Activated T-cell treated with anti-CD3 and anti-CD28 coated beads, Interleukin-2, amount 50 U/mL, for 4 hours (primary cell): Measurements from ENCODE around the gene TP73. TPM values are rescaled to one million over a fixed set of nuclear protein-coding genes. Genes with fewer than 3 reads are reported as not detected.

Experiments
- ATAC-seq, 2 donors: fragments of 200-7000 bp; cut with Tn5 transposase; one replicate each; pipeline ENCODE4 v1.10.0; 2021
- DNase-seq: peaks from one replicate; pipeline ENCODE4 v3.0.0-alpha.2; 2020
- H3K27me3 Mint-ChIP-seq: one replicate; pipeline ENCODE4 v1.8.0; 2021; ENCODE audit warnings: low read depth, mixed read lengths
- H3K36me3 Mint-ChIP-seq: one replicate; pipeline ENCODE4 v1.8.0; 2022; ENCODE audit warnings: mixed read lengths; ENCODE audit not compliant: insufficient read depth
- H3K4me1 Mint-ChIP-seq: one replicate; pipeline ENCODE4 v1.8.0; 2021; ENCODE audit warnings: low read depth, mixed read lengths
- H3K4me3 Mint-ChIP-seq: one replicate; pipeline ENCODE4 v1.8.0; 2021; ENCODE audit warnings: mild to moderate bottlenecking, moderate library complexity, mixed read lengths
- H3K9me3 Mint-ChIP-seq: one replicate; pipeline ENCODE4 v1.8.0; 2021; ENCODE audit warnings: mixed read lengths
- total RNA-seq, 3 donors: library from RNA; stranded (reverse); gene quantifications; one replicate each; pipeline ENCODE4 v1.2.1, GENCODE V29; 2021

TP73 gene
- total RNA-seq, 3 donors from 2014 or later, result 0.05 to 0.16 (median 0.08) TPM

DNA sequence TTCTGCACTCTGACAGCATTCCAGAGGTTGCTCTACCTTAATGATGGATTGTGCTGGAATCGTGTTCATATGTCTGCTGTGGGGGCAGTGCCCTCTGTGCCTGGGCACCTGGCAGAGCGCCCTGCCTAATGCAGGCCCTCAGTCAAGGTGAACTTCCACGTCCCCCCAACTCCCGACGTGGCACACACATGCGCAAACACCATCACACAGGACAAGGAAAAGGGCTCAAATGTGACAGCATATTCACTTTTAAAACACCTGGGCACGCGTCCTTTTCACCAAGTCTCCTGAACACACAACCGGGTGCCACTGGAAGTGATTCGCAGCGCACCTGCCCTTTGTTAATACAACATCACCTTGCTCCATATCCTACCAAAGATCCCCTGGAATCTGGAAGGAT lies 15.8 kb upstream of the TP73 start:
- ATAC-seq (no peak), DNase-seq (no peak)
- Mint-ChIP-seq H3K27me3 (no peaks in the 10 kb centered on the region), H3K4me3 (no peak overlapping the region), H3K4me1 (no peaks in the 10 kb centered on the region), H3K36me3 (peaks cover 25% of the 10 kb centered on the region), H3K9me3 (no peaks in the 10 kb centered on the region)

DNA sequence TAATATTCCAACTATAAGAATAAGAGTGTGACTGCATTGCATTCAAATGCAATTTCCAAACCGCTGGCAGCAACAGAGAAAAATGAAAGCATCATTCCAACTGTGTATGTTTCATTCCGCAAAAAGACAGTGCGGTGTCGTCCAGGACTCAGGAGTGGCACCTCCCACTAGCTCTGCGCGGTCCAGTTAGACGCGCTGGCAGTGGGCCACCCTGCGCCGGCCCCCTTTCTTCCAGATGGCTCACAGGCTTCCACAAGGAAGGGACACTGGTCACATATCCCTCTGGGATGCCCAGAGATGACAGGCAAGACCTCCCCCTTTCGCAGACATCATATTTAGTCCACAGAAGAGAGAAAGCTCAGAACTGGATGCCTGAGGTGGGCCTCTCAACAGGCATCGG lies 14.3 kb upstream of the TP73 start:
- no peak for ATAC-seq
- Mint-ChIP-seq H3K27me3 (no peaks in the 10 kb centered on the region), H3K36me3 (peaks cover 38% of the 10 kb centered on the region), H3K4me3 (no peak overlapping the region), H3K9me3 (no peaks in the 10 kb centered on the region), H3K4me1 (no peaks in the 10 kb centered on the region)
- no peak for DNase-seq

- no peaks in the 10 kb centered on the region for H3K27me3 Mint-ChIP-seq
- peaks cover 36% of the 10 kb centered on the region for H3K36me3 Mint-ChIP-seq
- ATAC-seq (no peak), DNase-seq (no peak)
- H3K4me3 Mint-ChIP-seq, result no peak overlapping the region
- no peaks in the 10 kb centered on the region for H3K9me3 Mint-ChIP-seq
- no peaks in the 10 kb centered on the region for H3K4me1 Mint-ChIP-seq
Observed at GRCh38 chr1:3638676-3639075, 13.6 kb upstream of the TP73 start.

- Mint-ChIP-seq H3K27me3 (no peaks in the 10 kb centered on the region), H3K9me3 (no peaks in the 10 kb centered on the region), H3K4me1 (no peaks in the 10 kb centered on the region), H3K36me3 (peaks cover 35% of the 10 kb centered on the region), H3K4me3 (no peak overlapping the region)
- DNase-seq, result no peak
- ATAC-seq, result no peak
Observed at GRCh38 chr1:3639397-3639911, 12.9 kb upstream of the TP73 start.

GRCh38 chr1:3640121-3640837 lies 12.0 kb upstream of the TP73 start:
- no peak for DNase-seq
- Mint-ChIP-seq H3K4me3 (no peak overlapping the region), H3K4me1 (no peaks in the 10 kb centered on the region), H3K36me3 (peaks cover 35% of the 10 kb centered on the region), H3K27me3 (no peaks in the 10 kb centered on the region), H3K9me3 (no peaks in the 10 kb centered on the region)
- no peak for ATAC-seq

DNA sequence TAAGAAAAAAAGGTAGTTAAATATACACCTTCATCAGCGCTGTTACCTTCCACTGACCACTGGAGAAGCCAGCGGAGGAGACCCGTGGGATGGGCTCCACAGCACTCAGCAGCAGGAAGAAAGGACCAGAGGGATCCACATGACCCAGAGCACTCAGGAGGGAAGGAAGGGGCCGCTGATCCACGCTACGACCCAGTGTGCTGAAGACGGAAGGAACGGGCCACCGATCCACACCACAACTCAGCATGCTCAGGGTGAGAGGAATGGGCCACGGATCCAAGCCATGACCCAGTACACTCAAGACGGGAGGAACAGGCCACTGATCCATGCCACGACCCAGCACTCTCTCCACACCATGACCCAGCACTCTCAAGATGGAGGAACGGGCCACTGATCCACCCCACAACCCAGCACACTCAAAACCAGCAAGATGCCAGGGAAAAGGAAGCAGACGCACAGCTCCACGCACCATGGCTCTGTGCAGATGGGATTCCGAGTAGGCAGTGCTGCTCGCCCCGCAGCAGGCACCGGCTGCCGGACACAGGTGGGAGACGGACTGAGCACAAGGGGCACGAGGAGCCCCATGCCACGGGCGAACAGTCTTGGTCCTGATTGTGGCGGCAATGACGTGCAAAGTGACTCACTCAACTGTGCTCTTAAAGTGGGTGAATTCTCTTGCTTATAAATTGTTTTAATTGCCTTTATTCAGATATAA lies 11.1 kb upstream of the TP73 start:
- Mint-ChIP-seq H3K9me3 (no peaks in the 10 kb centered on the region), H3K36me3 (peaks cover 36% of the 10 kb centered on the region), H3K4me1 (no peaks in the 10 kb centered on the region), H3K27me3 (no peaks in the 10 kb centered on the region), H3K4me3 (no peak overlapping the region)
- ATAC-seq (no peak), DNase-seq (no peak)

- H3K27me3 Mint-ChIP-seq, result no peaks in the 10 kb centered on the region
- ATAC-seq (no peak), DNase-seq (no peak)
- H3K36me3 Mint-ChIP-seq, result peaks cover 30% of the 10 kb centered on the region
- H3K4me1 Mint-ChIP-seq, result no peaks in the 10 kb centered on the region
- no peak overlapping the region for H3K4me3 Mint-ChIP-seq
- H3K9me3 Mint-ChIP-seq, result no peaks in the 10 kb centered on the region
Observed at GRCh38 chr1:3641816-3642215, 10.5 kb upstream of the TP73 start.

GRCh38 chr1:3642919-3643675 lies 9.2 kb upstream of the TP73 start:
- Mint-ChIP-seq H3K27me3 (no peaks in the 10 kb centered on the region), H3K36me3 (peaks cover 27% of the 10 kb centered on the region), H3K4me1 (peaks cover 4% of the 10 kb centered on the region), H3K9me3 (no peaks in the 10 kb centered on the region), H3K4me3 (no peak overlapping the region)
- no peak for ATAC-seq
- no peak for DNase-seq

GRCh38 chr1:3644273-3644672 lies 8.0 kb upstream of the TP73 start:
- no peak for ATAC-seq
- H3K9me3 Mint-ChIP-seq, result no peaks in the 10 kb centered on the region
- H3K27me3 Mint-ChIP-seq, result no peaks in the 10 kb centered on the region
- peaks cover 24% of the 10 kb centered on the region for H3K36me3 Mint-ChIP-seq
- peaks cover 16% of the 10 kb centered on the region for H3K4me1 Mint-ChIP-seq
- no peak overlapping the region for H3K4me3 Mint-ChIP-seq
- DNase-seq, result no peak

- ATAC-seq (no peak), DNase-seq (no peak)
- Mint-ChIP-seq H3K4me1 (peaks cover 19% of the 10 kb centered on the region), H3K9me3 (no peaks in the 10 kb centered on the region), H3K4me3 (no peak overlapping the region), H3K36me3 (peaks cover 24% of the 10 kb centered on the region), H3K27me3 (no peaks in the 10 kb centered on the region)
Observed at GRCh38 chr1:3645247-3645646, 7.1 kb upstream of the TP73 start.

- Mint-ChIP-seq H3K27me3 (peaks cover 2% of the 10 kb centered on the region), H3K4me1 (peaks cover 21% of the 10 kb centered on the region), H3K4me3 (no peak overlapping the region), H3K9me3 (no peaks in the 10 kb centered on the region), H3K36me3 (peaks cover 24% of the 10 kb centered on the region)
- DNase-seq (no peak), ATAC-seq (no peak)
Observed at GRCh38 chr1:3645666-3646355, 6.5 kb upstream of the TP73 start.

GRCh38 chr1:3646596-3646995 lies 5.7 kb upstream of the TP73 start:
- DNase-seq (no peak), ATAC-seq (no peak)
- Mint-ChIP-seq H3K4me3 (no peak overlapping the region), H3K36me3 (peaks cover 22% of the 10 kb centered on the region), H3K9me3 (no peaks in the 10 kb centered on the region), H3K27me3 (peaks cover 6% of the 10 kb centered on the region), H3K4me1 (peaks cover 28% of the 10 kb centered on the region)

DNA sequence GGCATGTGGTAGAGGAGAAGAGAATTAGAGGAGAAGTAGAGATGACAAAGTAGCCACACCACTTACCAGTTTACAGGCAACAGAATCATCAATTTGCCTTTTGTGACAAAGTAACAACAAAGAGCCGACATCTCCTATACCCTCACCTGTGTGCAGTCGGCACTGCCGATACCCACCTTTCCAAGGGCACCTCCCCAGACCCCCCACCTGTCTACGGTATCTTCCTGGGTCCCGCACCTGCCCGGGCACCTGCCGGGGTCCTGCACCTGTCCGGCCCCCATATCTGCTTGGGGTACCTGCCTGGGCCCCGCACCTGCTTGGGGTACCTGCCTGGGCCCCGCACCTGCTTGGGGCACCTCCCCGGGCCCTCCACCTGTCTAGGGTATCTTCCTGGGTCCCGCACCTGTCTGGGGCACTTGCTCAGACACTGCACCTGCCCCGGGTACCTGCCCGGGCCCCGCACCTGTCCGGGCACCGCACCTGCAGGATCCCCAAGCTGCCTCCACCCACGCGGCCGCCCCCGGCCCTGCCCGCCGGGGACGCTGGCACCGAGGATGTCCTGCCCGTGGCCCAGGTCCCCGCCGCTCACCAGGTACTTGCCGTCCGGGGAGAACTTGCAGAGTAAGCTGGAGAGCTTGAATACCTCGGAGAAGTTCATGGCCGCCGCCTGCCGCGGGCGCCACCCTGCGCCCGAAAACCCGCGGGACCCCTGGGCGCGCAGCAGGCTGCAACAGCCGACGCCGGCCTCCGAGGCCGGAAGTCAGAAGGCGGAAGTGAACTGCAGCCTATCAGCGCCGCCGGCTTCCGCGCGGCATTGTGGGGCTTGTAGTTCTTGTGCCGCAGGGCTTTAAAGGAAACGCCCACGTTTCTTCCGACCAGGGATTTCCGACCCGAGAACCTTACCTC lies 2.7 kb upstream of the TP73 start, which contains the start of gene WRAP73:
Gene WRAP73 (minus strand): TSS at position 762 of the 906 bp plus-strand sequence. CDS start 104 bp downstream, at position 658.
- H3K4me1 Mint-ChIP-seq, result peaks cover 28% of the 10 kb centered on the region
- H3K36me3 Mint-ChIP-seq, result peaks cover 6% of the 10 kb centered on the region
- H3K9me3 Mint-ChIP-seq, result no peaks in the 10 kb centered on the region
- peak within 1 kb of the TSS; percentile 83 for H3K4me3 Mint-ChIP-seq
- ATAC-seq (peak; percentile 96 to 98), DNase-seq (peak; percentile 86)
- peaks cover 22% of the 10 kb centered on the region for H3K27me3 Mint-ChIP-seq
